GM19468 (cell line): Measurements from ENCODE around the gene GALNS.

ENCODE experiments used
- ATAC-seq: cut with Tn5 transposase; IDR thresholded peaks from one replicate; pipeline ENCODE4 v1.9.1; 2021; ENCODE audit warnings: mild to moderate bottlenecking, moderate library complexity, moderate number of reproducible peaks; ENCODE audit not compliant: unreplicated experiment; ENCODE audit errors: extremely low read depth

Gene GALNS

GRCh38 chr16:88809676-88810165, 47.0 kb downstream of the GALNS start:
- no peak for ATAC-seq

GRCh38 chr16:88809068-88809675, 47.6 kb downstream of the GALNS start:
- ATAC-seq, result no peak

- no peak for ATAC-seq
These were observed 48.9 kb downstream of the GALNS start for GRCh38 chr16:88807626-88808453.

GRCh38 chr16:88807142-88807625, 49.6 kb downstream of the GALNS start:
- ATAC-seq, result no peak

- ATAC-seq, result no peak
These were observed 50.1 kb downstream of the GALNS start for GRCh38 chr16:88806491-88807111.

GRCh38 chr16:88805887-88806393, 50.8 kb downstream of the GALNS start:
- no peak for ATAC-seq

- ATAC-seq, result no peak
These were observed 51.4 kb downstream of the GALNS start for GRCh38 chr16:88805340-88805715.

GRCh38 chr16:88804552-88805339, 52.0 kb downstream of the GALNS start:
- ATAC-seq, result no peak

- ATAC-seq, result no peak
These were observed 52.6 kb downstream of the GALNS start for GRCh38 chr16:88804173-88804551.

- peak; percentile 42 for ATAC-seq
These were observed 53.3 kb downstream of the GALNS start, which contains the start of gene CDT1 for GRCh38 chr16:88803264-88803987. Gene CDT1, plus strand, starts transcription at chr16:88803789. Its CDS starts 43 bp downstream, at chr16:88803832.

- ATAC-seq, result no peak
These were observed 56.5 kb downstream of the GALNS start for GRCh38 chr16:88800277-88800592.

GRCh38 chr16:88799569-88800276, 57.0 kb downstream of the GALNS start:
- no peak for ATAC-seq

GRCh38 chr16:88798772-88799455, 57.8 kb downstream of the GALNS start:
- no peak for ATAC-seq

- ATAC-seq, result no peak
These were observed 58.7 kb downstream of the GALNS start for GRCh38 chr16:88798073-88798472.

- ATAC-seq, result no peak
These were observed 60.5 kb downstream of the GALNS start for GRCh38 chr16:88796278-88796677.

GRCh38 chr16:88793251-88793954, 63.3 kb downstream of the GALNS start:
- no peak for ATAC-seq

GRCh38 chr16:88792668-88793250, 64.0 kb downstream of the GALNS start:
- no peak for ATAC-seq
